A673 (cell line): ENCODE data around the gene MPRIP. TPM values are rescaled to one million over a fixed set of nuclear protein-coding genes. Genes with fewer than 3 reads are reported as not detected.
A peak's percentile ranks its signal among the peaks of the same experiment; 100 is the strongest.

Experiments
- BruUV-seq: library from RNA; stranded (reverse); fragments of 400-500 nt; replicated peaks from 2 replicates; lab custom pipeline; 2021; lab: Mats Ljungman, UMichigan
- CTCF ChIA-PET: fragments of 300-600 bp; sonication (Branson Sonifier 250); formaldehyde crosslinking; loops from one replicate; lab custom pipeline; 2022; ENCODE audit warnings: antibody characterized with exemption; lab: Charles Lee
- POLR2A ChIA-PET: fragments of 300-600 bp; sonication (Branson Sonifier 250); formaldehyde crosslinking; loops from one replicate; lab custom pipeline; 2022; ENCODE audit warnings: antibody characterized with exemption; ENCODE audit not compliant: low non-redundant PET; lab: Charles Lee
- DNase-seq: peaks from one replicate; pipeline ENCODE4 v3.0.0-alpha.2; 2015; ENCODE audit warnings: low spot score
- H3K27ac ChIP-seq: fragments of 200-600 bp; sonication (generic); 2 replicates; pipeline ENCODE4 v1.5.1; 2016; ENCODE audit warnings: mixed run types, low read depth, mild to moderate bottlenecking, mixed read lengths, antibody characterized with exemption, low read length; ENCODE audit not compliant: poor library complexity, severe bottlenecking
- H3K27me3 ChIP-seq: fragments of 200-600 bp; sonication (generic); replicated peaks from 2 replicates; pipeline ENCODE4 v1.6.1; 2017; ENCODE audit warnings: mixed run types, low read depth, mild to moderate bottlenecking, mixed read lengths, antibody characterized with exemption, low read length; ENCODE audit not compliant: insufficient read depth, poor library complexity
- H3K36me3 ChIP-seq: fragments of 200-600 bp; sonication (generic); 2 replicates; pipeline ENCODE4 v1.6.1; 2016; ENCODE audit warnings: mixed run types, mild to moderate bottlenecking, mixed read lengths, antibody characterized with exemption, low read length; ENCODE audit not compliant: insufficient read depth, poor library complexity, severe bottlenecking
- H3K4me1 ChIP-seq: fragments of 200-600 bp; sonication (generic); 2 replicates; pipeline ENCODE4 v1.6.1; 2017; ENCODE audit warnings: mixed run types, mild to moderate bottlenecking, mixed read lengths, antibody characterized with exemption, low read length; ENCODE audit not compliant: insufficient read depth, poor library complexity, severe bottlenecking
- H3K4me3 ChIP-seq: fragments of 200-600 bp; sonication (generic); 2 replicates; pipeline ENCODE4 v1.5.1; 2016; ENCODE audit warnings: low read depth, mixed run types, mild to moderate bottlenecking, mixed read lengths, low read length; ENCODE audit not compliant: poor library complexity, severe bottlenecking
- H3K9me3 ChIP-seq: fragments of 200-600 bp; sonication (generic); 2 replicates; pipeline ENCODE4 v1.6.1; 2016; ENCODE audit warnings: mixed run types, low read depth, mild to moderate bottlenecking, mixed read lengths, antibody characterized with exemption, low read length; ENCODE audit not compliant: poor library complexity, severe bottlenecking
- CTCF ChIP-seq: fragments of 300-800, 200-600 bp; sonication (generic); conservative IDR thresholded peaks from 2 replicates; pipeline ENCODE4 v1.5.1; 2017; ENCODE audit warnings: low read depth, mild to moderate bottlenecking, antibody characterized with exemption, low read length, moderate library complexity, mixed read lengths
- EZH2 ChIP-seq: fragments of 200-600 bp; sonication (generic); IDR thresholded peaks from 2 replicates; pipeline ENCODE4 v1.6.1; 2017; ENCODE audit warnings: borderline replicate concordance, low read depth, mild to moderate bottlenecking, mixed read lengths, antibody characterized with exemption, low read length; ENCODE audit not compliant: poor library complexity, severe bottlenecking
- intact Hi-C: fragments of 100-400 bp; cut with micrococcal nuclease; formaldehyde crosslinking; loops from one replicate; pipeline ENCODE4 v1.10.0; 2022; ENCODE audit not compliant: unreplicated experiment
- total RNA-seq: library from RNA; stranded (reverse); gene quantifications from 2 replicates; pipeline ENCODE4 v1.2.3, GENCODE V29; 2021

The MPRIP gene
- total RNA-seq, 1 experiment from 2014 or later, result 290 TPM

- H3K9me3 ChIP-seq, result no peaks in the 10 kb centered on the region
- no peak for TF ChIP-seq EZH2
- no peak for TF ChIP-seq CTCF
- H3K27me3 ChIP-seq, result no peaks in the 10 kb centered on the region
- BruUV-seq, result no TSS peak
- POLR2A ChIA-PET, result no interaction called here
- H3K36me3 ChIP-seq, result peaks cover 68% of the 10 kb centered on the region
- intact Hi-C loops, result no loop called here
- CTCF ChIA-PET, result no interaction called here
- peak overlapping the region; percentile 52 for H3K27ac ChIP-seq
- peaks cover 14% of the 10 kb centered on the region for H3K4me1 ChIP-seq
- peak; percentile 78 for DNase-seq
- no peak overlapping the region for H3K4me3 ChIP-seq
Observed at GRCh38 chr17:17151962-17152361, 109.7 kb downstream of the MPRIP start.

- ChIA-PET POLR2A (no interaction called here), CTCF (no interaction called here)
- intact Hi-C loops, result no loop called here
- no peak for TF ChIP-seq CTCF
- H3K4me1 ChIP-seq, result peaks cover 14% of the 10 kb centered on the region
- DNase-seq, result peak; percentile 16
- no peak overlapping the region for H3K4me3 ChIP-seq
- peaks cover 69% of the 10 kb centered on the region for H3K36me3 ChIP-seq
- no peaks in the 10 kb centered on the region for H3K9me3 ChIP-seq
- H3K27ac ChIP-seq, result peak overlapping the region; percentile 52
- H3K27me3 ChIP-seq, result no peaks in the 10 kb centered on the region
- BruUV-seq, result no TSS peak
Observed at GRCh38 chr17:17152385-17152784, 110.1 kb downstream of the MPRIP start.

- TF ChIP-seq EZH2, result no peak
- no peak for TF ChIP-seq CTCF
- CTCF ChIA-PET, result no interaction called here
- Histone ChIP-seq H3K9me3 (no peaks in the 10 kb centered on the region), H3K27ac (no peak overlapping the region), H3K4me3 (no peak overlapping the region), H3K4me1 (peaks cover 14% of the 10 kb centered on the region), H3K27me3 (no peaks in the 10 kb centered on the region), H3K36me3 (peaks cover 63% of the 10 kb centered on the region)
- POLR2A ChIA-PET, result no interaction called here
- intact Hi-C loops, result no loop called here
- no TSS peak for BruUV-seq
- no peak for DNase-seq
Observed at GRCh38 chr17:17153071-17153470, 110.8 kb downstream of the MPRIP start.
